Activated CD4-positive, CD25-positive, alpha-beta regulatory T cell treated with anti-CD3 and anti-CD28 coated beads, Interleukin-2, amount 50 U/mL, for 24 hours (primary cell): ENCODE results near the gene MS4A5.

Experiments
- ATAC-seq, 2 donors: fragments of 150-1000 bp; cut with Tn5 transposase; one replicate each; pipeline ENCODE4 v1.10.0; 2021; ENCODE audit warnings: mild to moderate bottlenecking in 1 of 2, moderate library complexity in 1 of 2

MS4A5 gene

GRCh38 chr11:60485987-60486386, 56.6 kb downstream of the MS4A5 start:
- peak; percentile 67 to 81 for ATAC-seq

DNA sequence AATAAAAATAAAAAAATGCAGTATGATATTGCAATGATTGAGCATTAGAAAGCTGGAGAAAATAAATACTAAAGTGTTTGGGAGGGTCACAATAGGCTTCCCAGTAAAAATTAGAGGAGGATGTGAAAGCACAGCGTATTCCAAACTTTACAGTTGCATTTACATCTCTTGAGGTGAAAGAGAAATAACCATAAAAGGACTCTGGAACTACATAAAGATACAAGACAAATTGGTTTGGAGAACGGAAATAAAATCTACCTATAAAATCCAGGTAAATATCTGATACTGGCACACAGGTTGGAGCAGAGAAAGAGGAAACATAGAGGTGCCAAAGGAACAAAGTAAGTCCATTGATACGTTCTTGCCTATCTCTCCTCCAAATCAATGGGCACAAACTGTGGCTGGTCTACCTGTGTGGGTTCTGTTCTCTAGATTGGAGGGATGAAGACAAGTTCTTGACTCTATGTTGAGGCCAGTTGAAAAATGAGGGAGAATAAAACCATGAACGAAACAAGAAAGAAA, 63.2 kb downstream of the MS4A5 start, which contains the start of gene MS4A12:
TSS of gene MS4A12 (plus strand) at position 291 of the 522 bp plus-strand sequence. CDS start 4,541 bp downstream, outside the sequence.
- ATAC-seq: no peak

DNA sequence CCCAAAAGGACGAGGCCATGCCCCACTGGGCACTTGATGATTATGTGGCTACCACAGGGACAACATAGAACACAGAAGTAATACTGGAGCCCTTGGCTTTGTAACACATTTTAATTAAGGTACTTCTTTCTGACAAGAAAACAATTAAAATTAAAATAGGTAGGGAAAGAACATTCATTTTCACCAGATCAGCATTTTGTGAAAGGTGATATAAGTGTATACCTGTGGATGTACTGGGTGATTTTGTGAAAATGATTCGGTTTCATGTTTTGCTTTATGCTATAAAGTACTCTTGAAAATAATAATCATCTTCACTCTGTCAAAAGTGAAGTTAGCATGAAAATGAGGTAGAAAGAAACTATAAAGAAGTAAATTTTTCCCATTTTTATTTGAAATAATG, 64.1 kb downstream of the MS4A5 start:
- ATAC-seq: no peak
